Lung (tissue), 12 donors: ENCODE results near the gene ATG4C. TPM values are rescaled to one million over a fixed set of nuclear protein-coding genes. Genes with fewer than 3 reads are reported as not detected.
A peak's percentile ranks its signal among the peaks of the same experiment; 100 is the strongest.

Experiments used
- ATAC-seq: fragments of 200-7000 bp; cut with Tn5 transposase; one replicate; pipeline ENCODE4 v1.9.1; 2020; ENCODE audit warnings: moderate number of reproducible peaks; ENCODE audit not compliant: insufficient read depth, low FRiP score
- DNase-seq, 3 donors: peaks; one replicate each; pipeline ENCODE4 v3.0.0-alpha.2; 2013 to 2017
- H3K27ac ChIP-seq, 2 donors: one replicate each; pipeline ENCODE4 v1.5.1; 2013; ENCODE audit warnings: mild to moderate bottlenecking in 2 of 2, moderate library complexity in 2 of 2, control low read depth in 1 of 2, inconsistent platforms in 1 of 2, low read depth in 1 of 2, low read length in 1 of 2
- H3K27me3 ChIP-seq, 3 donors: one replicate each; pipeline ENCODE4 v1.5.1; 2013; ENCODE audit warnings: low read length in 2 of 3; ENCODE audit not compliant: control insufficient read depth in 3 of 3, insufficient read depth in 3 of 3
- H3K36me3 ChIP-seq, 4 donors: one replicate each; pipeline ENCODE4 v1.5.1; 2013; ENCODE audit warnings: low read length in 4 of 4, mild to moderate bottlenecking in 1 of 4, moderate library complexity in 1 of 4; ENCODE audit not compliant: control insufficient read depth in 4 of 4, insufficient read depth in 4 of 4
- H3K4me1 ChIP-seq, 5 donors: one replicate each; pipeline ENCODE4 v1.5.1; 2013; ENCODE audit warnings: low read length in 5 of 5, mild to moderate bottlenecking in 2 of 5, moderate library complexity in 1 of 5; ENCODE audit not compliant: control insufficient read depth in 5 of 5, insufficient read depth in 5 of 5
- H3K4me3 ChIP-seq: one replicate; pipeline ENCODE4 v1.5.1; 2013; ENCODE audit warnings: mild to moderate bottlenecking, control low read depth, moderate library complexity
- H3K9ac ChIP-seq, 2 donors: one replicate each; pipeline ENCODE4 v1.5.1; 2013; ENCODE audit warnings: low read length in 2 of 2, control low read depth in 1 of 2; ENCODE audit not compliant: insufficient read depth in 1 of 2
- H3K9me3 ChIP-seq, 4 donors: one replicate each; pipeline ENCODE4 v1.5.1; 2013; ENCODE audit warnings: low read length in 3 of 4, mild to moderate bottlenecking in 1 of 4, moderate library complexity in 1 of 4; ENCODE audit not compliant: control insufficient read depth in 4 of 4, insufficient read depth in 3 of 4
- WGBS, 2 donors: extraction: QIAGEN DNeasy Blood & Tissue Kit; methylation state at CpG; one replicate each; pipeline ENCODE4 v1.1.7; 2013; 5-methylcytosine and 5-hydroxymethylcytosine counted together
- polyA plus RNA-seq, 2 donors: library from polyadenylated mRNA; stranded (reverse); fragments of 200-250 nt; gene quantifications; one replicate each; pipeline ENCODE4 v1.2.1, GENCODE V29; 2013
- total RNA-seq, 2 donors: library from RNA; depleted of rRNA in 1 of 2; stranded (reverse); fragments of >200 nt in 1 of 2; gene quantifications; one replicate each; pipeline ENCODE4 v1.2.1, GENCODE V29; 2014 to 2021
- TF ChIP-seq, protein P1 (sequence below): IDR thresholded peaks from 2 replicates; pipeline ENCODE4 v1.5.1; 2012; ENCODE audit warnings: mild to moderate bottlenecking; ENCODE audit errors: control extremely low read depth, extremely low read depth
- donor health status: control.
- donor health status: control.
- donor health status: Bipolar disorder and iron deficiency.
- donor health status: healthy.
- donor health status: DM: yes; HTN: yes; CAD: no.

Gene ATG4C
- total and polyA plus RNA-seq, 4 donors = 3.9 to 12.9 (median 7.3) TPM

DNA sequence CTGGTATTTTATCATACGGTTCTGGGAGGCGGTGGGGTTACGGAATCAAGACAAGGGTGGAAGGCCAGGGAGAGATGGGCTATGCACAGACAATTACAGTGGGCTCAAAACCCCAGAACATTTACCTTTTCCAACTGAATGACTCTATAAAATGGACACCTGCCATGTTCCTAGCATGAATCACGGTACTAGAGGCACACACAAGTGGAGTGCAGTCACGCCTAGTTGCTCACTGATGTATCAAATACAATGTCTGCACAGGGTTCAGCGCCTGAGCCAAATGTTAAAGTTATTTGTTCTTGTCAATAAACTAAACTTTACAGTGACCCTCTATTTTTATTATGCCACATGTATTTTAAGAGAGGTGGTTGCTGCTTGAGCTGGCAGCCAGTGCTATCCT is 121.4 kb downstream of the ATG4C start:
- H3K9me3 ChIP-seq = no peaks in the 10 kb centered on the region
- H3K9ac ChIP-seq = no peak overlapping the region
- DNase-seq = no peak
- H3K27me3 ChIP-seq = peaks cover 0 to 3% (median 0%) of the 10 kb centered on the region in 3 donors
- no peak for ATAC-seq
- no peaks in the 10 kb centered on the region for H3K36me3 ChIP-seq
- H3K4me3 ChIP-seq = no peak overlapping the region
- H3K4me1 ChIP-seq = no peaks in the 10 kb centered on the region
- no peak overlapping the region for H3K27ac ChIP-seq
- 89 to 97% methylated on average over 6 of the region's 6 CpGs for WGBS, 2 donors
- TF ChIP-seq, protein P1, sequence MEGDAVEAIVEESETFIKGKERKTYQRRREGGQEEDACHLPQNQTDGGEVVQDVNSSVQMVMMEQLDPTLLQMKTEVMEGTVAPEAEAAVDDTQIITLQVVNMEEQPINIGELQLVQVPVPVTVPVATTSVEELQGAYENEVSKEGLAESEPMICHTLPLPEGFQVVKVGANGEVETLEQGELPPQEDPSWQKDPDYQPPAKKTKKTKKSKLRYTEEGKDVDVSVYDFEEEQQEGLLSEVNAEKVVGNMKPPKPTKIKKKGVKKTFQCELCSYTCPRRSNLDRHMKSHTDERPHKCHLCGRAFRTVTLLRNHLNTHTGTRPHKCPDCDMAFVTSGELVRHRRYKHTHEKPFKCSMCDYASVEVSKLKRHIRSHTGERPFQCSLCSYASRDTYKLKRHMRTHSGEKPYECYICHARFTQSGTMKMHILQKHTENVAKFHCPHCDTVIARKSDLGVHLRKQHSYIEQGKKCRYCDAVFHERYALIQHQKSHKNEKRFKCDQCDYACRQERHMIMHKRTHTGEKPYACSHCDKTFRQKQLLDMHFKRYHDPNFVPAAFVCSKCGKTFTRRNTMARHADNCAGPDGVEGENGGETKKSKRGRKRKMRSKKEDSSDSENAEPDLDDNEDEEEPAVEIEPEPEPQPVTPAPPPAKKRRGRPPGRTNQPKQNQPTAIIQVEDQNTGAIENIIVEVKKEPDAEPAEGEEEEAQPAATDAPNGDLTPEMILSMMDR = no peak

DNA sequence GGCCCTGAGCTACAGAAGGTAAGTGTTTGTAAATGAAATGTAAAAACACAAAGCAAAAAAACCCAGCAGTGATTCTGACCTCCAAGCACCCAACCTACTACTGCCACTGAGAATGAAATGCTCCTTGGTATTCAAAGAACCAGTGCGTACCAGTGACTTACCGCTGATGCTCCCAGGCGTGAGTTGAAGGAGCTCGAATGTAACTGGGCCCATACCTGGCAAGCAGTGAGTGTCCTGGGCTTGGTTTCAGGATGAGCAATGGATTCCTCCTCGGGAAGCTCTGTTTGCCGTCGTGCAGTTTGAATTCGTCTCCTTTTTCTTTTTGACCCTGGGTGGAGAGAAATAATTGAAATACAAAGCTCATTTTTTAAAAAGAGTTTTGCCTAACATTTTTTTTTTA is 121.9 kb downstream of the ATG4C start:
- Histone ChIP-seq H3K4me1 (no peaks in the 10 kb centered on the region), H3K9ac (no peak overlapping the region), H3K27me3 (peaks cover 0 to 3% (median 0%) of the 10 kb centered on the region in 3 donors), H3K4me3 (no peak overlapping the region), H3K9me3 (peaks cover 0 to 2% (median 0%) of the 10 kb centered on the region in 4 donors), H3K36me3 (no peaks in the 10 kb centered on the region), H3K27ac (no peak overlapping the region)
- ATAC-seq (no peak), DNase-seq (no peak)
- TF ChIP-seq, protein P1 = no peak
- 91 to 92% methylated on average over 8 of the region's 8 CpGs for WGBS, 2 donors

DNA sequence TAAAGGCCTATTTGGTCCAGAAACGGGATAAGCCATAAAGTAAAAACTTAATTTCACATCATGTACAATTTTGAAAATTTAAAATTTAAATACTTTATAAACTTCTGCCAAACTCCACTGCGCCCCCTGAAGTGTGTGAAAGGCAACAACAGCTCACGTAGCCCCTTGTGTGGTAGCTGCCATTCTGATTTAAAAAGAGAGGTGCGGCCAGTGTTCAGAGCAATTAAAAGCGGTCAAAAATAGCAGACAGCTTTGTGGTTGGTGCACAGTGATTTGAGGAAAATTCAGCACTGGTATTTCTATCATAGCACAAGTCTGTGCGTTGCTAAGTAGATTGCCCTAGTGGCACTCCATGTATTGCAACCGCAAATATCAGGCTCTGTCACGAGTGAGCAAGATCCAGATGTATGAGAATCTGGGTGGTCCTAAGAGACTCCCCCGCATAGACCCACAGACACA is 122.5 kb downstream of the ATG4C start:
- ATAC-seq (no peak), DNase-seq (peak in 2 of 3 donors; percentile 4 to 6)
- no peak overlapping the region for H3K4me3 ChIP-seq
- TF ChIP-seq, protein P1 = no peak
- no peak overlapping the region for H3K27ac ChIP-seq
- no peaks in the 10 kb centered on the region for H3K4me1 ChIP-seq
- 57 to 75% methylated on average over 9 of the region's 9 CpGs for WGBS, 2 donors
- no peak overlapping the region for H3K9ac ChIP-seq
- peaks cover 0 to 3% (median 0%) of the 10 kb centered on the region in 3 donors for H3K27me3 ChIP-seq
- no peaks in the 10 kb centered on the region for H3K36me3 ChIP-seq
- H3K9me3 ChIP-seq = peaks cover 0 to 3% (median 0%) of the 10 kb centered on the region in 4 donors

DNA sequence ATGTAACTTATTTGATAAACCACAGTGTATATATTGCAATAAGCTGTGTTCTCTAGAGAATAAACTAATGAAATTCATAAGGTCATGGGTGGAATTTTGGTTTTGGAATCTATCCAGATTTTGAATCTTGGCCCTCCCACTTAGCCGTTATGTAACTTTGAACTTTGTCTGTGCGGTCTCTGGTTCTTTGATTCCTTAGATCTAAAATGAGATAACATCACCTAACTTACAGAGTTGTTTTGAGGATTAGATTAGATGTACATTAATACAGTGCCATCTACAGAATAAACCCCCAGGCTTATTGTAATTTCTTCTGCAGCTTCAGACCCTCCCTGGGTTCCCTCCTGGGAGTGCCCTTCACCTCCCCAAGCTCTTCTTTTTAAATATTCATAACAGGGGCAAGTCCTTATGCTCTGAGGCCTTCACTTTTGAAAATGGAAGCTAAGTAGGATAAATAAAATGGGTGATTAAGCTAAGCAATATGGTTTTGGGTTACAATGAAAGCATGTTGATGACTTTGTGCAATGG is 124.3 kb downstream of the ATG4C start:
- ATAC-seq (no peak), DNase-seq (no peak)
- peaks cover 0 to 3% (median 0%) of the 10 kb centered on the region in 3 donors for H3K27me3 ChIP-seq
- H3K27ac ChIP-seq = no peak overlapping the region
- no peak overlapping the region for H3K4me3 ChIP-seq
- 79 to 85% methylated on average over 2 of the region's 2 CpGs for WGBS, 2 donors
- peaks cover 0 to 3% (median 0%) of the 10 kb centered on the region in 4 donors for H3K9me3 ChIP-seq
- no peaks in the 10 kb centered on the region for H3K4me1 ChIP-seq
- TF ChIP-seq, protein P1 = no peak
- H3K36me3 ChIP-seq = no peaks in the 10 kb centered on the region
- no peak overlapping the region for H3K9ac ChIP-seq
